ENCODE results near the gene VWA3B.
"Not testable (repeated sequence)": the region's sequence is repeated elsewhere in the genome, so short reads cannot be mapped to it uniquely, and the experiment has no call there.

The VWA3B gene

GRCh38 chr2:98307131-98307696 lies 220.2 kb downstream of the VWA3B start:
- DNase-seq, result not testable (repeated sequence)

- DNase-seq, result no peak
Observed at GRCh38 chr2:98308068-98308467, 221.1 kb downstream of the VWA3B start.

- DNase-seq, result no peak
Observed at GRCh38 chr2:98308532-98308931, 221.6 kb downstream of the VWA3B start.

GRCh38 chr2:98309580-98309979 lies 222.6 kb downstream of the VWA3B start:
- no peak for DNase-seq

- no peak for DNase-seq
Observed at GRCh38 chr2:98310010-98310409, 223.0 kb downstream of the VWA3B start.

- no peak for DNase-seq
Observed at GRCh38 chr2:98311090-98311489, 224.1 kb downstream of the VWA3B start.

GRCh38 chr2:98311771-98312545 lies 225.0 kb downstream of the VWA3B start:
- no peak for DNase-seq

GRCh38 chr2:98313492-98314250 lies 226.7 kb downstream of the VWA3B start:
- no peak for DNase-seq

GRCh38 chr2:98314251-98314650 lies 227.3 kb downstream of the VWA3B start:
- DNase-seq, result no peak

- no peak for DNase-seq
Observed at GRCh38 chr2:98315957-98316356, 229.0 kb downstream of the VWA3B start.

GRCh38 chr2:98317214-98317613 lies 230.2 kb downstream of the VWA3B start:
- no peak for DNase-seq

GRCh38 chr2:98320171-98320570 lies 233.2 kb downstream of the VWA3B start:
- DNase-seq, result not testable (repeated sequence)

GRCh38 chr2:98324181-98324580 lies 237.2 kb downstream of the VWA3B start:
- no peak for DNase-seq

- DNase-seq, result no peak
Observed at GRCh38 chr2:98327776-98328175, 240.8 kb downstream of the VWA3B start.

- no peak for DNase-seq
Observed at GRCh38 chr2:98329549-98329948, 242.6 kb downstream of the VWA3B start.

GRCh38 chr2:98332989-98333388 lies 246.0 kb downstream of the VWA3B start:
- no peak for DNase-seq

- DNase-seq, result no peak
Observed at GRCh38 chr2:98333922-98334321, 247.0 kb downstream of the VWA3B start.

- no peak for DNase-seq
Observed at GRCh38 chr2:98334439-98335078, 247.6 kb downstream of the VWA3B start.

- no peak for DNase-seq
Observed at GRCh38 chr2:98335271-98335670, 248.3 kb downstream of the VWA3B start.

GRCh38 chr2:98341241-98341640 lies 254.3 kb downstream of the VWA3B start:
- no peak for DNase-seq

- DNase-seq, result no peak
Observed at GRCh38 chr2:98343285-98343684, 256.3 kb downstream of the VWA3B start.

GRCh38 chr2:98346311-98347236 lies 259.6 kb downstream of the VWA3B start, which contains the start of gene CNGA3:
Gene CNGA3 (plus strand): TSS chr2:98346456. CDS start chr2:98369976, 23,520 bp downstream.
- DNase-seq, result no peak
